HepG2 (cell line): Measurements from ENCODE around the gene PCSK6. TPM values are rescaled to one million over a fixed set of nuclear protein-coding genes. Genes with fewer than 3 reads are reported as not detected.

Experiments
- ATAC-seq: fragments of 200-7000 bp; cut with Tn5 transposase; 3 replicates; pipeline ENCODE4 v1.9.1; 2020; ENCODE audit warnings: mild to moderate bottlenecking, moderate library complexity
- BruUV-seq: library from RNA; stranded (reverse); fragments of 400-500 nt; replicated peaks from 2 replicates; lab custom pipeline; 2021; lab: Mats Ljungman, UMichigan
- CTCF ChIA-PET: fragments of 300-600 bp; formaldehyde crosslinking; extraction: SDS; loops from one replicate; lab custom pipeline; 2021; ENCODE audit warnings: low total read pairs, inconsistent platforms, low intra/inter-chr PET ratio; lab: Yijun Ruan, JAX
- POLR2A ChIA-PET: fragments of 350-600 bp; sonication (Branson Sonifier 250); formaldehyde crosslinking; loops from one replicate; lab custom pipeline; 2020; ENCODE audit warnings: antibody characterized with exemption, inconsistent platforms; lab: Yijun Ruan, JAX
- DNase-seq: peaks from one replicate; pipeline ENCODE4 v3.0.0-alpha.2; 2015; ENCODE audit warnings: low spot score
- FAIRE-seq: peaks from 3 replicates; lab custom pipeline; 2011; peaks lifted over from hg19 to GRCh38; lab: Jason Lieb, UNC
- H2AFZ ChIP-seq: one replicate; pipeline ENCODE4 v1.6.1; 2011; ENCODE audit warnings: low read length, inconsistent platforms
- H3K27ac ChIP-seq: fragments of 300-600 bp; 3 replicates; pipeline ENCODE4 v1.8.0; 2011; ENCODE audit warnings: mixed run types, mild to moderate bottlenecking, mixed read lengths, low read length, inconsistent platforms; ENCODE audit not compliant: insufficient read depth; ENCODE audit errors: extremely low read length
- H3K27me3 ChIP-seq, 2 experiments: fragments of 200-600 bp in 1 of 2; 2 replicates in 1 of 2; 3 replicates in 1 of 2; pipeline versions ENCODE4 v1.6.0 to v1.8.0; 2011; ENCODE audit warnings: low read length in 2 of 2, mild to moderate bottlenecking in 2 of 2, moderate library complexity in 2 of 2, inconsistent platforms in 1 of 2; ENCODE audit not compliant: insufficient read depth in 2 of 2, control insufficient read depth in 1 of 2
- H3K36me3 ChIP-seq, 2 experiments: fragments of 200-600 bp in 1 of 2; replicated peaks in 1 of 2; 2 replicates in 1 of 2; 3 replicates in 1 of 2; pipeline versions ENCODE4 v1.5.1 to v1.8.0; 2011; ENCODE audit warnings: low read length in 2 of 2, inconsistent platforms in 1 of 2; ENCODE audit not compliant: insufficient read depth in 2 of 2, control insufficient read depth in 1 of 2
- H3K4me1 ChIP-seq: 2 replicates; pipeline ENCODE4 v1.5.1; 2012; ENCODE audit warnings: low read length, inconsistent platforms; ENCODE audit not compliant: insufficient read depth
- H3K4me2 ChIP-seq: 2 replicates; pipeline ENCODE4 v1.6.0; 2011; ENCODE audit warnings: low read depth, low read length, inconsistent platforms
- H3K4me3 ChIP-seq, 3 experiments: fragments of 200-600 bp in 1 of 3; sonication (generic), shearing (Covaris generic) in 1 of 3; replicated peaks in 1 of 3; 2 replicates each; pipeline ENCODE4 v1.5.1; 2011 to 2016; ENCODE audit warnings: low read length in 3 of 3, inconsistent platforms in 2 of 3, low read depth in 2 of 3, mild to moderate bottlenecking in 2 of 3, control low read depth in 1 of 3, mixed read lengths in 1 of 3; ENCODE audit not compliant: insufficient read depth in 1 of 3
- H3K79me2 ChIP-seq: one replicate; pipeline ENCODE4 v1.6.1; 2011; ENCODE audit warnings: low read length, inconsistent platforms; ENCODE audit not compliant: insufficient read depth
- H3K9ac ChIP-seq: 2 replicates; pipeline ENCODE4 v1.6.0; 2011; ENCODE audit warnings: mild to moderate bottlenecking, low read depth, low read length, inconsistent platforms; ENCODE audit not compliant: insufficient read depth
- H3K9me3 ChIP-seq: 2 replicates; pipeline ENCODE4 v1.5.1; 2012; ENCODE audit warnings: mild to moderate bottlenecking, low read length
- H4K20me1 ChIP-seq: 2 replicates; pipeline ENCODE4 v1.6.0; 2011; ENCODE audit warnings: inconsistent platforms, mild to moderate bottlenecking, low read length, moderate library complexity; ENCODE audit not compliant: insufficient read depth
- FIP1L1 ChIP-seq: fragments of 200-400 bp; formaldehyde crosslinking; IDR thresholded peaks from 2 replicates; pipeline ENCODE4 v1.6.1; 2018; ENCODE audit warnings: low read depth, mild to moderate bottlenecking, low read length, moderate library complexity, borderline replicate concordance; ENCODE audit not compliant: insufficient read depth
- MAFG ChIP-seq: sonication (generic); formaldehyde crosslinking; IDR thresholded peaks from 2 replicates; pipeline ENCODE4 v1.5.1; 2020; ENCODE audit warnings: mild to moderate bottlenecking, missing genetic modification reagents
- ZNF687 ChIP-seq: sonication (generic); formaldehyde crosslinking; IDR thresholded peaks from 2 replicates; pipeline ENCODE4 v1.5.1; 2020; ENCODE audit warnings: mild to moderate bottlenecking, missing genetic modification reagents, moderate library complexity
- ZNF746 ChIP-seq: sonication (generic); formaldehyde crosslinking; IDR thresholded peaks from 2 replicates; pipeline ENCODE4 v1.8.0; 2022; ENCODE audit warnings: mild to moderate bottlenecking, missing genetic modification reagents
- WGBS: methylation state at CpG from one replicate; pipeline ENCODE4 v1.1.6; 2017; ENCODE audit warnings: low lambda C conversion rate; 5-methylcytosine and 5-hydroxymethylcytosine counted together
- in situ Hi-C: cut with HindIII; loops from 2 replicates; pipeline ENCODE4 v1.10.0; 2017; ENCODE audit warnings: low pct_unique_long_range_greater_than_20kb; ENCODE audit not compliant: extremely low pct_ligation_motif_present
- intact Hi-C: fragments of 100-400 bp; cut with micrococcal nuclease; formaldehyde crosslinking; loops from one replicate; pipeline ENCODE4 v1.10.0; 2022; ENCODE audit not compliant: unreplicated experiment
- polyA plus RNA-seq, 8 experiments: library from polyadenylated mRNA; depleted of rRNA in 3 of 8; stranded (reverse) in 7 of 8; unstranded in 1 of 8; fragments of >200 nt; fragmentation: Illumina TruSeq in 4 of 8; extraction: Trizol in 4 of 8; gene quantifications; 2 replicates each; pipeline versions ENCODE4 v1.2.1 to v1.2.3, GENCODE V29; 2011 to 2016; ENCODE audit warnings: low read depth in 4 of 8, missing spikeins in 1 of 8, mixed read lengths in 1 of 8; ENCODE audit not compliant: insufficient read depth in 1 of 8
- total RNA-seq, 5 experiments: library from RNA; depleted of rRNA; stranded (reverse); fragments of >200 nt; fragmentation: Illumina TruSeq; extraction: Trizol; gene quantifications; 2 replicates each; pipeline ENCODE4 v1.2.3, GENCODE V29; 2016; ENCODE audit warnings: low read depth in 1 of 5

Gene PCSK6
- total and polyA plus RNA-seq, 2 of the 13 experiments (the other 11 are each of a cell fraction or from before 2014, with no cell fraction given), result 56.5 to 155 TPM

GRCh38 chr15:101444015-101444414 is 45.5 kb downstream of the PCSK6 start:
- Histone ChIP-seq H3K27me3 (no peaks in the 10 kb centered on the region), H2AFZ (no peak overlapping the region), H3K4me3 (no peak overlapping the region), H3K79me2 (peaks cover 30% of the 10 kb centered on the region), H3K4me2 (no peak overlapping the region), H4K20me1 (no peaks in the 10 kb centered on the region), H3K9ac (no peak overlapping the region), H3K9me3 (no peaks in the 10 kb centered on the region), H3K4me1 (peaks cover 79% of the 10 kb centered on the region), H3K27ac (no peak overlapping the region), H3K36me3 (peaks cover 3 to 30% of the 10 kb centered on the region in 2 experiments; a peak in 4 of 5 replicates)
- in situ Hi-C loops, result no loop called here
- POLR2A ChIA-PET, result interaction anchor here (2.9 kb wide), 1 partner anchor 84 kb away, joined by 23 read pairs; no protein-coding TSS in a partner anchor
- no peak for ATAC-seq
- 97% methylated on average over 8 of the region's 8 CpGs for WGBS
- FAIRE-seq, result no peak
- CTCF ChIA-PET, result no interaction called here
- no TSS peak for BruUV-seq
- DNase-seq, result no peak
- intact Hi-C loops, result no loop called here
- TF ChIP-seq ZNF687 (CRISPR knock-in tag) (peak; percentile 25; the same call in 1 of the 2 replicates), ZNF746 (no peak)
- TF ChIP-seq, all 625 proteins: peak for 1

- POLR2A ChIA-PET, result interaction anchor here (1.8 kb wide), 1 partner anchor 46 kb away, joined by 5 read pairs; no protein-coding TSS in a partner anchor
- no peaks in the 10 kb centered on the region for H3K9me3 ChIP-seq
- no peak overlapping the region for H3K9ac ChIP-seq
- H2AFZ ChIP-seq, result no peak overlapping the region
- no peak overlapping the region for H3K4me3 ChIP-seq
- H3K27me3 ChIP-seq, result no peaks in the 10 kb centered on the region
- no peak overlapping the region for H3K27ac ChIP-seq
- H3K36me3 ChIP-seq, result peaks cover 1 to 30% of the 10 kb centered on the region in 2 experiments; a peak in 4 of 5 replicates
- no peak for ATAC-seq
- in situ Hi-C loops, result no loop called here
- 98% methylated on average over 6 of the region's 6 CpGs for WGBS
- H3K4me2 ChIP-seq, result no peak overlapping the region
- no TSS peak for BruUV-seq
- intact Hi-C loops, result no loop called here
- CTCF ChIA-PET, result no interaction called here
- no peak for FAIRE-seq
- no peak for DNase-seq
- H4K20me1 ChIP-seq, result no peaks in the 10 kb centered on the region
- H3K4me1 ChIP-seq, result peaks cover 81% of the 10 kb centered on the region
- peaks cover 20% of the 10 kb centered on the region for H3K79me2 ChIP-seq
- TF ChIP-seq FIP1L1 (no peak), MAFG (CRISPR knock-in tag) (no peak)
Measured at GRCh38 chr15:101442272-101442671, 47.2 kb downstream of the PCSK6 start.
